IPS DF 4.7 (cell line): ENCODE data around the gene USPL1.

Source experiments
- DNase-seq: peaks from one replicate; pipeline ENCODE4 v3.0.0-alpha.2; 2013; ENCODE audit warnings: low spot score; ENCODE audit errors: extremely low read depth

Gene USPL1

GRCh38 chr13:30696278-30697176 lies 78.8 kb downstream of the USPL1 start:
- no peak for DNase-seq

GRCh38 chr13:30697177-30697953 lies 79.6 kb downstream of the USPL1 start:
- DNase-seq = no peak

- DNase-seq = no peak
Measured at GRCh38 chr13:30697996-30698401, 80.3 kb downstream of the USPL1 start.

GRCh38 chr13:30698488-30699005 lies 80.8 kb downstream of the USPL1 start:
- no peak for DNase-seq

DNA sequence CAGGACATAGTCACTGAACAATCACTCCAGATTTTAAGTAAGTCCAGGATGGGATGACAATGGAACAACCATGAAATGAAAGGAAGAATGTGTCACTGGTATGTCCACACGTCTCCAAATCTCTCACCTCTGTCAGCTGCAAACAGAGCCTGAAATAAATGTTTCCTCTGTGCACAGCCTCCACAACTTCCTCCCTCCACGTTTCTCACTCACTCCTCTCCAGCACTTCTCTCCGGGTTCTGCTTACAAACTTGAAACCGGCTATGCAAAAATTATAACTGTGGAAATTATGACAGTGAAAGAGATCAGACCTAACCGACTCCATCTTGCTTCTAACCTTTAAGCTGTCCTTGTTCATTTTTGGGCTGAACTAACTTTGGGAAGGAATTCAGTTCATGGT lies 82.6 kb downstream of the USPL1 start:
- no peak for DNase-seq

- no peak for DNase-seq
Measured at GRCh38 chr13:30702006-30702405, 84.3 kb downstream of the USPL1 start.

GRCh38 chr13:30704596-30704995 lies 86.9 kb downstream of the USPL1 start:
- DNase-seq = no peak

DNA sequence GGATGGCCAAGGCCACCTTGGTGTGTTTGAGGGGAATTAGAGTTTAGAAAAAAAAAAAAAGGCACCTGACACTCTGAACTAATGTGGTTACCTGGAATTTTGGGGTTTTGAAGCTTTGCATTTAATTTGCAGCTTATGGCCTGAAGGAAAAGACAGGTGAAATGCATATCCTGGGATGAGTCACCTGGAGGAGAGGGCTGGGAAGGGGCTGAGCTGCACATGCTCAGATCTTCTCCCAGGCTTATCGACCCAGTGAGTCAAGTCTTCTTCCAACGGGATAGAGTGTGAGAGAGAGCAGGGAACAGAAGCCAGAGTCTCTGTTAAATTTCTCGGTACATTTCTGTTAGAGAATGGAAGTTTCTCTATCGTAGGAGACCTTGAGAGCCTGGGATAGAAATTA lies 88.0 kb downstream of the USPL1 start:
- no peak for DNase-seq

GRCh38 chr13:30708541-30708940 lies 90.8 kb downstream of the USPL1 start:
- no peak for DNase-seq
